Muscle of arm (tissue), 12 donors: ENCODE results near the gene HLA-F. TPM values are rescaled to one million over a fixed set of nuclear protein-coding genes. Genes with fewer than 3 reads are reported as not detected.
A peak's percentile ranks its signal among the peaks of the same experiment; 100 is the strongest.

Source experiments
- DNase-seq: peaks from one replicate; pipeline ENCODE4 v3.0.0-alpha.2; 2013
- polyA plus RNA-seq, 12 donors: library from polyadenylated mRNA; unstranded; fragments of 120-200 nt; gene quantifications; one replicate each; pipeline ENCODE4 v1.2.1, GENCODE V29; 2013; ENCODE audit not compliant: insufficient read length in 12 of 12

Gene HLA-F
- polyA plus RNA-seq, 12 donors = 4.0 to 15.9 (median 6.8) TPM; not detected in 1

DNA sequence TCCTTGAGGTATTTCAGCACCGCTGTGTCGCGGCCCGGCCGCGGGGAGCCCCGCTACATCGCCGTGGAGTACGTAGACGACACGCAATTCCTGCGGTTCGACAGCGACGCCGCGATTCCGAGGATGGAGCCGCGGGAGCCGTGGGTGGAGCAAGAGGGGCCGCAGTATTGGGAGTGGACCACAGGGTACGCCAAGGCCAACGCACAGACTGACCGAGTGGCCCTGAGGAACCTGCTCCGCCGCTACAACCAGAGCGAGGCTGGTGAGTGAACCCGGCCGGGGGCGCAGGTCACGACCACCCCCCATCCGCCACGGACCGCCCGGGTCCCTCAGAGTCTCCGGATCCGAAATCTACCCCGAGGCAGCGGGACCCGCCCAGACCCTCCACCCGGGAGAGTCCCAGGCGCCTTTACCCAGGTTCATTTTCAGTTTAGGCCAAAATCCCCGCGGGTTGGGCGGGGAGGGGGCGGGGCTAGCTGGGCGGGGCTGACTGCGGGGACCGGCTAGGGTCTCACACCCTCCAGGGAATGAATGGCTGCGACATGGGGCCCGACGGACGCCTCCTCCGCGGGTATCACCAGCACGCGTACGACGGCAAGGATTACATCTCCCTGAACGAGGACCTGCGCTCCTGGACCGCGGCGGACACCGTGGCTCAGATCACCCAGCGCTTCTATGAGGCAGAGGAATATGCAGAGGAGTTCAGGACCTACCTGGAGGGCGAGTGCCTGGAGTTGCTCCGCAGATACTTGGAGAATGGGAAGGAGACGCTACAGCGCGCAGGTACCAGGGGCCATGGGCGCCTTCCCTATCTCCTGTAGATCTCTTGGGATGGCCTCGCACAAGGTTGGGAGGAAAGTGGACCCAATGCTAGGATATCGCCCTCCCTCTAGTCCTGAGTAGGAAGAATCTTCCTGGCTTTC lies 693 bp downstream of the HLA-F start:
- no peak for DNase-seq

DNA sequence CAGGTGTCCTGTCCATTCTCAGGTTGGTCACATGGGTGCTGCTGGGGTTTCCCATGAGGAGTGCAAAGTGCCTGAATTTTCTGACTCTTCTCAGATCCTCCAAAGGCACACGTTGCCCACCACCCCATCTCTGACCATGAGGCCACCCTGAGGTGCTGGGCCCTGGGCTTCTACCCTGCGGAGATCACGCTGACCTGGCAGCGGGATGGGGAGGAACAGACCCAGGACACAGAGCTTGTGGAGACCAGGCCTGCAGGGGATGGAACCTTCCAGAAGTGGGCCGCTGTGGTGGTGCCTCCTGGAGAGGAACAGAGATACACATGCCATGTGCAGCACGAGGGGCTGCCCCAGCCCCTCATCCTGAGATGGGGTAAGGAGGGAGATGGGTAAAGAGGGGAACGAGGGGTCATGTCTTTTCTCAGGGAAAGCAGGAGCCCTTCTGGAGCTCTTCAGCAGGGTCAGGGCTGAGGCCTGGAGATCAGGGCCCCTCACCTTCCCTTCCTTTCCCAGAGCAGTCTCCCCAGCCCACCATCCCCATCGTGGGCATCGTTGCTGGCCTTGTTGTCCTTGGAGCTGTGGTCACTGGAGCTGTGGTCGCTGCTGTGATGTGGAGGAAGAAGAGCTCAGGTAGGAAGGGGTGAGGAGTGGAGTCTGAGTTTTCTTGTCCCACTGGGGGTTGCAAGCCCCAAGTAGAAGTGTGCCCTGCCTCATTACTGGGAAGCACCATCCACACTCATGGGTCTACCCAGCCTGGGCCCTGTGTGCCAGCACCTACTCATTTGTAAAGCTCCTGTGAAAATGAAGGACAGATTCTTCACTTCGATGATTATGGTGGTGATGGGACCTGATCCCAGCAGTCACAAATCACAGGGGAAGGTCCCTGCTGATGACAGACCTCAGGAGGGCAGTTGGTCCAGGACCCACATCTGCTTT lies 2.0 kb downstream of the HLA-F start:
- DNase-seq = no peak

DNA sequence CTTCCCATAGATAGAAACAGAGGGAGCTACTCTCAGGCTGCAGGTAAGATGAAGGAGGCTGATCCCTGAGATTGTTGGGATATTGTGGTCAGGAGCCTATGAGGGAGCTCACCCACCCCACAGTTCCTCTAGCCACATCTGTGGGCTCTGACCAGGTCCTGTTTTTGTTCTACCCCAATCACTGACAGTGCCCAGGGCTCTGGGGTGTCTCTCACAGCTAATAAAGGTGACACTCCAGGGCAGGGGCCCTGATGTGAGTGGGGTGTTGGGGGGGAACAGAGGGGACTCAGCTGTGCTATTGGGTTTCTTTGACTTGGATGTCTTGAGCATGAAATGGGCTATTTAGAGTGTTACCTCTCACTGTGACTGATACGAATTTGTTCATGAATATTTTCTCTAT lies 2.8 kb downstream of the HLA-F start:
- no peak for DNase-seq

DNA sequence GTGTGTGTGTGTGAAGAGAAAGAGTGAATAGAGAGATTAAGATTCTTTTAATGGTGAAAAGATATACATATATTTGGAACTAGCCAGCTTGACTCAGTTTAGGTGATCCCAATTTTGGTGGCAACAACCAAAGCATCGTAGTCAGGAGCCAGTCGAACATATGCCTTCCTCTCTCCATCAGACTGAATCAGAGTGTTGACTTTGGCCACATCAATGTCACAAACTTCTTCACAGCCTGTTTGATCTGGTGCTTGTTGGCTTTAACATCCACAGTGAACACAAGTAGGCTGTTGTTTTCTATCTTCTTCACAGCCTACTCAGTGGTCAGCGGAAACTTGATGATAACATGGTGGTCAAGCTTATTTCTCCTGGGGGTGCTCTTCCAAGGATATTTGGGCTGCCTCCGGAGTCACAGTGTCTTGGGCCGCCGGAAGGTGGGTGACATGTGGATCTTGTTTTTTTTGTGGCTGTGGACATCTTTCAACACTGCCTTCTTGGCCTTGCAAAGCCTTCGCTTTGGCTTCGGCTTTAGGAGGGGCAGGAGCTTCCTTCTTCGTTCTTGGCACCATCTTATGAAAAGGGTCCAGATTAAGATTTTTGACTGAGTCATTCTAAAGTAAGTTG lies 3.4 kb downstream of the HLA-F start:
- DNase-seq = no peak

DNA sequence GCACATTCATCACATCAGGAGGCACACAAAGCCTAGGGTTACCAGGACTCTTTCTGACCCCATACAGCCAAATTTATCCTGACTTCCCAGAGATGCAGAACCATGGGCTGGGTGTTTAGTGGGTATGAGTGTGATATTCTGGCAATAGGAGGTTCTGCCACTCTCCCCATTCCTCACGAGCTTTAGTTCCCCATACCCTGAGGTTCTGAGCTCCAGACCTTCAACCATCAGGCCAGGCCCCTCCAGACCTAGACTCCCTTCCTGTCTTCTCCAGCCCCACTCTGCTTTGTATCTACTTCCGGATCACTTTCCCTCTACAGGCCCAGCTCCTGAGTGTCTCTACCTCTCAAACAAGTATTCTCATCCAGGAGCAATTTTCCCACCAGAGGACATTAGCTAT lies 4.4 kb downstream of the HLA-F start:
- DNase-seq = no peak

DNA sequence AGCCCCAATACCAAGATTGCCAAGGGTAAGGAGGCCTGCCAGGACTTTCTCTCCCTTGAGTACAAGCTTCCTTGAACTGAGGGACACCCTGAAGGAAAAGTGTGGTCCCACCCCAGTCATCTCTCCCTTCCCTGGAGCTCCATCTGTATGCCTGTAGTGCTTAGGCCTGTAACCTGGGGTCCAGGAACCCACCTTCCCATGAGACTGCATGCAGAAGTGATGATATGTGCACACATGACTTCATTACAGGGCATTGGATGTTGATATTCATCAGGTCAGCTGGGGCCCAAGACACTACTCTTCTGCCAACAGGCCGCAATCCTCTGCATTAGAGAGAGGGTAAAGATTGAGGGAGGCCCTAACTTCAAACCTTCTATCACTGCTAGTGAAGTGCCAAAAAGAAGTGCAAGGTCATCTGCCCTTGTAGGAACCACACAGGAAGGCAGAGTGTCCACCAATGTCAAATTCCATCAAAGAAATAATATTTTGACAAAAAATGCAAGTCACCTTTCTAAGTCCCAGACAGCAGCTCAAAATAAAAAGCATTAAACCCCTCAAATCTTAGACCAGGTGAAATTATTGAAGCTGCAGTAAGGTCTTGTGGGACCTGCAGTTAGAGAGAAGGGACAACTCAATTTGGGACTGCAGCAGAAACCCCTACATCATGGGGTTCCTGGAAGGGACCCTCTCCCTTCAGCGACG lies 5.1 kb downstream of the HLA-F start:
- no peak for DNase-seq

DNA sequence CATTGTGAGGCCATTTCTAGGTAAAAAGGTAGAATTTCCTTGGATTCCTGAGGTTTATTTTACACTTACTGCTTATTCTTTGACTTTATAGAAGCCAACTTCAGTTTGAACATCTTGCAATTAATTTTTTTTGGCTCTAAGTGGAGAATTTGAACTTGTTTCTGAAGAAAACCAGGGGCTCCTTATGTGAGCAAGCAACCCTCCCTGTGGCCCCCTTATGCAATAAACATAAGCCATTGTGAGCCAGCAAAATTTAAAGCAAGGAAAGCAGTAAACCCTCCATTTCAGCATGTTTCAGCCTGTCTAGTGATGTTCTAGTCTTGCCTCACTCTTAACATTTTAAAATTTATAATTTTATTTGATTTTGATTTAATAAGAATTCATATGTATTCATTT lies 5.6 kb downstream of the HLA-F start:
- DNase-seq = no peak

DNA sequence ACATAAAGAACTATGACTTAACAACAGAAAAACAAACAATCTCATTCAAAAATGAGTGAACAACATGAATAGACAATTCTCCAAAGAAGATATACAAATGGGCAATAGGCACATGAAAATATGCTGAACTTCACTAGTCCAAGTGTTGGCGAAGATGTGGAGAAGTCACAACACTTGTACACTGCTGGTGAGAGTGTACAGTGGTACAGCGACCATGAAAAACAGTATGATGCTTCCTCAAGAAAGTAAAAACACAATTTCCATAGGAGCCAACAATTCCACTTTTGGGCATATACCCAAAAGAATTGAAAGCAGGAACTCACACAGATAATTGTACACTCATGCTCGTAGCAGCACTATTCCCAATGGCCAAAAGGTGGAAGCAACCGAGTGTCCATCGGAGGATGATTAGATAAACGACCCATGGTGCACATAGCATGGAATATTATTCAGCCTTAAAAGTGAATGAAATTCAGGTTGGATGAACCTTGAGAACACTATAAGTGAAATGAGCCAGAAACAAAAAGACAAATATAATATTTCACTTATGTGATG lies 6.6 kb downstream of the HLA-F start:
- no peak for DNase-seq

DNA sequence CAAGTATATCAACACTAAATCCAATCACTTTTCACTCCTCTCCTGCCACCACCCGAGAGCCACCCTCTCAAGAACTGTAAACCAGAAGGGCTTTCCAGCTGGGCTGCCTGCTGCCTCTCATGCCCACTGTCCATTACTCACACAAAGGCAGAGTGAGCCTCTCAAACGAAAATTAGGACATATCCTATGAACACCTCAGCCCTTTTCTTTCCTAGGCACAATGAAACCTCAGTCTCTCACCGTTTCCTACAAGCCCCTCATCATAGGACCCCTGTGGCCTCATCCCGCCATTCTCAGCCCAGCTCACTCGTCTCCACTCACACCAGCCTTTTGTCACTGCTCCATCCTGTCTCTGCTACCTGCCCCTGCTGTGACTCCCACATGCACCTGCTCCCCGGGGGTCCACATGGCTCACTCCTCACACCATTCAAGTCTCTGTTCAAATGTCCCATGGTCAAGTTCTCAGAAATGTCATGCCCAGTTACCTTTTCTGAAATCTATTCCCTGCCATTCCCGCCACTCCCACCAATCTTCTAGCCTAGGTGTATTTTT lies 7.4 kb downstream of the HLA-F start:
- no peak for DNase-seq

DNA sequence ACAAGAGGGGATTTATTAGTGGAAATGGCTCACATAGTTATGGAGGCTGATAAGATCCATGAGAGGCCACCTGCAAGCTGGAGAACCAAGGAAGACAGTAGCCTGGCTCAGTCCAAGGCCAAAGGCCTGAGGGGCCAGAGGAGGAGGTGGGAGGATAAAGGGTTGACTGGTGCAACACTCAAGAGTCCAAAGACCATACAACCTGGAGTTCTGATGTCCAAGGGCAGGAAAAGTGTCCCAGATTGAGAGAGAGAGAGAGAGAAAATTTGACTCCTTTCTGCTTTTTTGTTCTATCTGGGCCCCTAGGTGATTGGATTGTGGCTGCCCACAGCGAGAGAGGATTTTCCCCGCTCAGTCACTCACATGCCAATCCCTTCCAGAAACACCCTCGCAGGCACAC lies 8.0 kb downstream of the HLA-F start:
- no peak for DNase-seq

DNA sequence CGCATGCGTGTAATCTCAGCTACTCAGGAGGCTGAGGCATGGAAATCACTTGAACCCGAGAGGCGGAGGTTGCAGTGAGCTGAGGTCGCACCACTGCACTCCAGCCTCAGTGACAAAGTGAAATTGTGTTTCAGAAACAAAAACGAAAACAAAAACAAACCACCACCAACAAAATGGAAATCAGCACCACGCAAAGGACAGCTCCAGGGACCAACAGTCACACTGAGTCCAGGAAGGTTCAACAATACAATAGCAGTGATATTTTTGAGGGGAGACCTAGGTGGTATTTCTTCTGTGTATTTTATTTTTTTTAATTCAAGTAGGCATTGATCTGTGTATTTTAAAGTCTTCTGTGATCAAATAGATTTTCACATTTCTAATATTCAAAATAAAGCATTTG lies 9.8 kb downstream of the HLA-F start:
- no peak for DNase-seq

DNA sequence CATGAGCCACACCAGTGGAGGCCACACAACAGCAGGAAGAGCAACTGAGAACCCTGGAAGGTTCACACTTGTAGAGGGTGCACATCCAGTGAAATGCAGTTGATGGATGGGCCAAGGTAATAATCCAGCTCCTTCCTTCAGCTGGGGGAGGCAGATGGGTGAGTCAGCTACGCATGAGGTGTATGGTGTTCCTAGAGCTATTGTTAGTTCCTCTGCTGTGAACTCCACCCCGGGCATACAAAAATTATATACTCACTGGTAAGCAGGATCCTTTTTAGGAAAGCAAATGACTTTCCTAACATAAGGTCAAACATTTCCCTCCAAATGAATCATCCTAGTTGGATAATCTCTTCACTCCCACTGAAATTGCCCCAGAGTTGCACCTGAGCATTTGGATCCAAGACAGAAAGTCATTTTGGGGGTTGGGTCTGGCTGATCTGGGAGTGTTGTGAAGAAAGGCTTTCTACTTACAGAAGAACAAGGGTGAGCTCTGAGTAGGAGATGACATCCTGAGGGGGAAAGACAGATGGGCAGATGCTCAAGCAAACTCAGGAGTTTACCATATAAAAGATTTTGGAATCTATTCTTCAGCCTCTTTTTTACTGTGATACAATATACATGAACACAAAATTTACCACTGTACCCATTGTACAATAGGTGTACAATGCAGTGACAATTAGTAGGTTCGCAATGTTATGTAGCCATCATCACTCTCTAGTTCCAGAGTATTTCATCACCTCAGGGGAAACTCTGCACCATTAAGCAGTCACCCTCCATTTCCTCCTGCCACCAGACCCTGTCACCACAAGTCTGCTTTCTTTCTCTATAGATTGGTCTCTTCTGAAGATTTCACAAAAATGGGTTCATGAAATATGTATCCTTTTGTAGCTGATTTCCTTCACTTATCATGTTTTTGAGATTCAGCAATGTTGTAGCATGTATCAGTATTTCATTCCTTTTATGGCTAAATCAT lies 11.1 kb downstream of the HLA-F start:
- no peak for DNase-seq

DNA sequence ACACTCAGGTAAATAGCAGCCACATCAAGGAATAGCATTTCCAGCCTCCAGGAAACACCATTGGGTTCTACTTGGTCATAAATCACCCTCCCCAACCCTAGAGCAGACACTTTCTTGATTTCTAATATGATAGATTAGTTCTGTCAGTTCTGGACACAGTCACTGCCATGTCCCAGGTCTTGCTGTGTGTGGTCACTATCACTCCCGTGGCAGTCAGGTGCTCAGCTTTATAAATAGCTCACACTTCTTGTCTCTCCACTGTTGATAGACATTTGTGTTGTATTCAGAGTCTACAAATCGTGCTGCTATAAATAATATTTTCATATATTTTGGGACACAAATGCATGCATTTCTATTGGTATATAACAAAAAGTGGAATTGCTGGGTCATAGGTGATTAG lies 13.3 kb downstream of the HLA-F start:
- DNase-seq = no peak

DNA sequence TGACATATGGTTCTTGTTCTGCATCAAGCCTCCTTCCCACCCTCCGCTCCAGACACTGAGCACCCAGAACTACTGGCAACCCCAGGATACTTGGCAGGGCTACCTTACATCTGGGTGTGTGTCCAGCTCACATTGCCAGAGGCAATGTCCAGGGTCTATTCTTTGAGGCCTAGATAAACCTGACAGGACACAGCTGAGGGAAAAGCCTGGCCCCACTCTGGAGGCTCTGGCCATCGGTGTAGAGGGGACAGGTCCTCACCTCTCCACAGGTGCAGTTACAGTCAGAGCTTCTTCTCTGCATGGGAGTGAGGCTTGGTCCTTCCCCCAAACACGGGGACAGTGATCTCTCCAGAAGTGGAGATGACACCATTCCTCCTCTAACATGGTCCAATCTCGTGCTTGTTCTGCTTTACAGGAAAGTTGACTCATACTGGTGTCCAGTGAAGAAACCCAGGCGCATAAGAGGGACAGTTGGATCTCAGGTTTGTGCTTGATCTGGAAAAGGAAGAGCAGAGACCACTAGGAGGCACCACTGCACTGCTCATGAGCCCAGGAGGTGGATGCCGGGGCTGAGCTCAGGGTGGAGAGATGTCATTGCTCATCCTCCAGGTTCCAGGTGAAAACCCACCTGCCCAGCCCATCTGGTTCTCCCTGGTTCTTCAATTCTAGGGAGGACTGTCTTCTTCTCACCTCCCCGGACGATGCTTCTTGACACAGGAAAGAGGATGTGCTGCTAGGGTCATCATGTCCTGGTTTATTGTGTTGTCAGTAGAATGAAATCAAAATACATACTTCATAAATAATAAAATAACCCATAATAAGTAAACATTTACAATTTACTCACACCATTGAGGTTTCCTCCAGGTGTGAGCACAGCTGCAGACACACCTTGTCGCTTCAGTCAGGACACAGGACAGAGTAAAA lies 14.7 kb downstream of the HLA-F start:
- DNase-seq = peak; percentile 39

DNA sequence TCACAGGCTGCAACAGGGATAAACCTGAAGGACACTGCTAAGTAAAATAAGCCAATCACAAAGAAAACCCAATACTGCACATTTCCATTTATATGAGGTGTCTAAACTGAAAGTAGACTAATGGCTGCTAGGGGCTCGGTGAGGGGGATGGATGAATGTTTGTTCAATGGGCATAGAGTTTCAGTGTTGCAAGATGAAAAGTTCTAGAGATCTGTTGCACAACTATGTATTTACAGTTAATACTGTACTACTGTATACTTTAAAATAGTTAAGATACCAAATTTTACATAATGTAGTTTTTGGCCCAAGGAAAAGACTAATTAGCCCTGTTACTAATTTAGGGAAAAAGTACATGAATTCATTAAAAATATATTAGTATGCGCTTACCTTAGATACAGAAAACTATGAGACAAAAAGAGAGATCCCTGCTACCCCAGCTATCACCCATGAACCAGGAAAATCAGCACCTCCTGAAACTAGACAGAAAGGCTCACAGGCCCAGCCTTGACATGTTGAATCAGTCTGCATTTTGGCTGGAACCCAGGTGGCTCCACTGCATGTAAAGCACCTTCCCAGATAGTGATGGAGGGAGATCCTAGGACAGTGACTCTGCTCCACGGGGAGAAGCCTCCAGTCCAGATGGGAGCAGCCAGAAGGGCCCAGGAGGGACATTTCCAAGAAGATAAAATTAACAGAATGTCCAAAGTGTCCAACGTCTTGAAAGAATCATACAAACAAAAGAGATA lies 16.1 kb downstream of the HLA-F start:
- DNase-seq = no peak

DNA sequence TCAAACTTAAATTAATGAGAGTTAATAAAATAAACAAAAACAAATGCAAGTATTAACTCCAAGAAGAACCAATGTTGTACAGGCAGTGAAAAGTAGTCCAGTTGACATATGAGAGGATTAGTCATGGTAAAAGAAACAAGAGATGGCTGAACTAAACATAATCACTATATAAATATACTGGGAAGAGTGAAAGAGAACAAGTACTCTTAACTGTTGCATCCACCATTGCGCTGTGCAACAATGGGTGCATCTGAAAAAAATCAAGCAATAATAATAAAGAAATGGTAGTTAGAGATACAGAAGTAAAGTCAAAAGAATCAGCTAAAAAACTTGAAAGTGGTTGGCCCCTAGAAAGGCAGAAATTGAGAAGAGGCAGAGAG lies 16.6 kb downstream of the HLA-F start:
- no peak for DNase-seq

DNA sequence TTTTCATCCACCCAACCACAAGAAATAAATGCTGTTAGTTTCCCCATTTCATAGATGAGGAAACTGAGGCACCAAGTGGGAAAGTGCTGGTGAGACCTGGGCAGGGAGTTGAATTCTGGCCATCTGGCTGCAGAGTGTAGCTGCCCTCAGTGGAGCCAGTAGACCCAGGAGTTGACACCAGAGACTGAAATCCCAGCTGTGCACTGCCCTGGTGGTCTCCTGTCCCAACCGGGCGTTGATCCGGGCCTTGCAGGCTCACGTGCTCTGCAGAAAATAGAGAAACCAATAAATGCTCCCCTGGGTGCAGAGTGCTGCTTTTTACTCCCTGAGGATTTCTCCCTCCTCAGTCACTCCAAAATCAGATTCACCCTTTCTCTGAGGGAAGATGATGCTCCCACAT lies 18.4 kb downstream of the HLA-F start:
- DNase-seq = no peak

DNA sequence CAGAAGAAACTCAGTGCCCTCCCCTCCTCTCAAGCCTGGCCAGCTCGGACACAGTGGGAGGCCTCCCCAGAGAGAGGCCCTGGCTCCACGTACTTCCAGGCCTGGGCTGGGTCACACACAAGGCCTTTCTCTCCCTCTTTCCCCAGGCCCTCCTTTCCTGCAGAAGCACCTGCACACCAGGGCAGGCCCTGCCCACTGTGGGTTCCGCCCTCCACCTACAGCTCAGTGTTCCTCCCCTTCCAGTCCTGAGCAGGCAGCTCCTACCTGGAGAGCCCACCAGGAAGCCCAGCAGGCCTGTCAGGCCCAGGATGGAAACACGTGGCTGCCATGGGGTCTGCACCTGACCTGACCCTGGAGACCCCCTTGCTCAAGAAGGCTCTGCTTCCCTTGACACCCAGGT lies 18.9 kb downstream of the HLA-F start:
- no peak for DNase-seq
